ENCODE results near the gene CPAMD8.

DNA sequence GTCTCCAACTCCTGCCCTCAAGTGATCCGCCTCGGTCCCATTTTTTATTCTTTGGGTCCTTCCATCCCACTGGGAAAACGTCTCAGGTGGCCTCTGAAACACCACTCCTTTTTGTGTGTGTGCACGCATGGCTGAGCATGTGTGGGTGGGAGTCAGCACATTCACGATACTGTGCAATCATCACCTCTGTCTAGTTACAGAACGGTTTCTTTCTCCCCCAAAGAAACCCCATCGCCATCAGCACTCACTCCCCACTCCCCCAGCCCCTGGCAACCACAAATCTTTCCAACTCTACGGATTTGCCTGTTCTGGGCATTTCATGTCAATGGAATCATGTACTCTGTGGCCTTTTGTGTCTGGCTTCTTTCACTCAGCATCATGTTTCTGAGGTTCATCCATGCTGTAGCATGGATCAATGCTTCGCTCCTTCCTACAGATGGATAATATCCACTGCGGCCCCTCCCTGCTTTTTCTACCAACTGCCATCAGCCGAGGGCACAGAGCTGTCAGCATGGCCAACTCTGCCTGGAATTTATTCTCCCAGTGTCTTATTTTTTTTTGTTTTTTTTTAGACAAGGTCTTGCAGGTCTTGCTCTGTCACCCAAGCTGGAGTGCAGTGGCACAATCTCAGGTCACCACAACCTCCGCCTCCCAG, 128.1 kb downstream of the CPAMD8 start:
- TF ChIP-seq EZH2 (IDR thresholded peaks at IDR 0.05) = no peak
- TF ChIP-seq, protein P1, sequence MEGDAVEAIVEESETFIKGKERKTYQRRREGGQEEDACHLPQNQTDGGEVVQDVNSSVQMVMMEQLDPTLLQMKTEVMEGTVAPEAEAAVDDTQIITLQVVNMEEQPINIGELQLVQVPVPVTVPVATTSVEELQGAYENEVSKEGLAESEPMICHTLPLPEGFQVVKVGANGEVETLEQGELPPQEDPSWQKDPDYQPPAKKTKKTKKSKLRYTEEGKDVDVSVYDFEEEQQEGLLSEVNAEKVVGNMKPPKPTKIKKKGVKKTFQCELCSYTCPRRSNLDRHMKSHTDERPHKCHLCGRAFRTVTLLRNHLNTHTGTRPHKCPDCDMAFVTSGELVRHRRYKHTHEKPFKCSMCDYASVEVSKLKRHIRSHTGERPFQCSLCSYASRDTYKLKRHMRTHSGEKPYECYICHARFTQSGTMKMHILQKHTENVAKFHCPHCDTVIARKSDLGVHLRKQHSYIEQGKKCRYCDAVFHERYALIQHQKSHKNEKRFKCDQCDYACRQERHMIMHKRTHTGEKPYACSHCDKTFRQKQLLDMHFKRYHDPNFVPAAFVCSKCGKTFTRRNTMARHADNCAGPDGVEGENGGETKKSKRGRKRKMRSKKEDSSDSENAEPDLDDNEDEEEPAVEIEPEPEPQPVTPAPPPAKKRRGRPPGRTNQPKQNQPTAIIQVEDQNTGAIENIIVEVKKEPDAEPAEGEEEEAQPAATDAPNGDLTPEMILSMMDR (IDR thresholded peaks at IDR 0.05) = no peak
